HG03521 (cell line): Measurements from ENCODE around the gene C21orf91.
"Not testable (repeated sequence)": the region's sequence is repeated elsewhere in the genome, so short reads cannot be mapped to it uniquely, and the experiment has no call there.

ENCODE experiments used
- ATAC-seq: cut with Tn5 transposase; IDR thresholded peaks from one replicate; pipeline ENCODE4 v1.9.1; 2021; ENCODE audit warnings: mild to moderate bottlenecking, moderate library complexity; ENCODE audit not compliant: unreplicated experiment

Gene C21orf91

DNA sequence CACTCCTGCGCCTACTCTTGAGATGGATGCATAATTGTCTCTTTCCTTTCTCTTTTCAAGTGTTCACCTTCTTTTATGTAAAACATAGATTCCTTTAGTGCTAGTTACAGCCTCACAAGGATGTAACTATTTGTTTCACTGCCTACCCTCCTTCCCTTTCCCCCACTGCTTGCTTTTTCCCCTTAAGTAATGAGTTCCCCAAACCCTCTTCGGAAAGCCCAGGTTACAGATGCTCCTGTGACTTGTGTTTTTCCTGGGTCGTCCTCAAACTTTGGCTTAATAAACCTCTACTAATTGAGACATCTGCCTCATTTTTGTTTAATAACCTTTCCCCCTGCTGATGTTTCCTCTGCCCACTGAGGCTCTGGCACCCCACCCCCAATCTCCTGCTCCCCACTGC is 39.2 kb downstream of the C21orf91 start:
- ATAC-seq, result no peak

DNA sequence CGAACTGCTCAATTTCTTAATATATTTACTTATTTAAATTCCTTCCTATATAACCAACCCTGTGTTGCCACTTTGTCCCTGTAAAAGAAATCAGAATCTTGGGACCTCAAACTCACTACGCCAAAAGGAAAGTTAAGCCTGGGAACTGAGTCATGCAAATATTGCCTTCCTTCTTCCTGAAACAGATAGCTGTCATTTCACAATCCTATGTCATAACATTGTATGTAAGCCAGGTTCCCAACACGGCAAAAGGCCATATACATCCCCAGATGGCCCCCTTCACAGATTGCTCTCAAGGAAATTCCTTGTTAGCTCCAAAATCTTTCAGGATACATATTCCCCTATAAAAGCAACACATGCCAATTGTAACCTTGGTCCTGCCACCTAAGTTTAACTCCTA is 39.7 kb downstream of the C21orf91 start:
- ATAC-seq, result no peak

DNA sequence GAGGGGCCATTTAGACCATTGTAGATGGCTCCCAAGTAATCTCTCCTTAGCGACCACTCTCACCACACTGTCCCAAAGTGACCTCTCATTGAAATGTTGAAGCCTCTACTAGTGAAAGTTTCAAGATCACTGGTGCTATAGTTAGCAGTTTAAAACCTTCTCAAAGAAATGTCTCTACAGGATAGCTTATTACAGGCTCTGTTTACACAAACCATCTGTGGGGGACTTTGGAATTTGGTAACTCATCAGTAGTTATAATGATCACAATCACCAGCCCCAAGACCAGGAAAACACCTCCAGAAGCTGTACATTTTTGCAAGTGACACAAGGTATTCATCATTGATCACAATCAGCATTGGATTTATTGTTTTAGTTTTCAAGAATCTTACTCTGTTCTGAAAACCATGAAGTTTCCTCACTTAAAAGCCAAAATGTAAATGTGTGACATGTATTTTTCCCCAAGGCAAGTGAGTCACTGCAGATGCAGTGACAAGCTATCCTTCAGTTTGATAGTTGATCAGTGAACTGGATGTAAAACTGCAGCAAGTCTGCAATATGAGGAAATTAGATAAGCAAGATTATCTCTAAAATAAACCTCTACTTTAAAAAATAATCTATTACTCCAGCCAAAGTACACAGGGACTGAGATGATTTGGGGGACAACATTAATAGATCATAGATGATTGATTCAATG is 41.9 kb downstream of the C21orf91 start:
- no peak for ATAC-seq

DNA sequence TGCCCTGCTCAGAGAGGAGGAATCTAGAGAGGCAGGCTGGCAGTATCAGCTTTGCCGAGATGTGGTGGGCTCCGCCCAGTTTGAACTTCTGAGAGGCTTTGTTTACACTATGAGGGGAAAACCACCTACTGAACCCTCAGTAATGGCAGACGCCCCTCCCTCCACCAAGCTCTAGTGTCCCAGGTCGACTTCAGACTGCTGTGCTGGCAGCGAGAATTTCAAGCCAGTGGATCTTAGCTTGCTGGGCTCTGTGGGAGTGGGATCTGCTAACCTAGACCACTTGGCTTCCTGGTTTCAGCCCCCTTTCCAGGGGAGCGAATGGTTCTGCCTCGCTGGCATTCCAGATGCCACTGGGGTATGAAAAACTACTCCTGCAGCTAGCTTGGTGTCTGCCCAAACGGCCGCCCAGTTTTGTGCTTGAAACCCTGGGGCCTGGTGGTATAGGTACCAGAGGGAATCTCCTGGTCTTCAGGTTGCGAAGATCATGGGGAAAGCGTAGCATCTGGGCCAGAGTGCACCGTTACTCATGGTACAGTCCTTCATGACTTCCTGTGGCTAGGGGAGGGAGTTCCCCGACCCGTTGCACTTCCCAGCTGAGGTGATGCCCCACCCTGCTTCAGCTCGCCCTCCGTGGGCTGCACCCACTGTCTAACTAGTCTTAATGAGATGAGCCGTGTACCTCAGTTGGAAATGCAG is 43.6 kb downstream of the C21orf91 start:
- ATAC-seq, result peak; percentile 53

DNA sequence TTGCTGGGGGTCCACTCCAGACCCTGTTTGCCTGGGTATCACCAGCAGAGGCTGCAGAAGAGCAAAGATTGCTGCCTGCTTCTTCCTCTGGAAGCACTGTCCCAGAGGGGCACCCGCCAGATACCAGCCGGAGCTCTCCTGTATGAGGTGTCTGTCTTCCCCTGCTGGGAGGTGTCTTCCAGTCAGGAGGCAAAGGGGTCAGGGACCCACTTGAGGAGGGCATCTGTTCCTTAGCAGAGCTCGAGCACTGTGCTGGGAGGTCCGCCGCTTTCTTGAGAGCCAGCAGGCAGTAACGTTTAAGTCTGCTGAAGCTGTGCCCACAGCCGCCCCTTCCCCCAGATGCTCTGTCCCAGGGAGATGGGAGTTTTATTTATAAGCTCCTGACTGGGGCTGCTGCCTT is 44.1 kb downstream of the C21orf91 start:
- ATAC-seq, result not testable (repeated sequence)

DNA sequence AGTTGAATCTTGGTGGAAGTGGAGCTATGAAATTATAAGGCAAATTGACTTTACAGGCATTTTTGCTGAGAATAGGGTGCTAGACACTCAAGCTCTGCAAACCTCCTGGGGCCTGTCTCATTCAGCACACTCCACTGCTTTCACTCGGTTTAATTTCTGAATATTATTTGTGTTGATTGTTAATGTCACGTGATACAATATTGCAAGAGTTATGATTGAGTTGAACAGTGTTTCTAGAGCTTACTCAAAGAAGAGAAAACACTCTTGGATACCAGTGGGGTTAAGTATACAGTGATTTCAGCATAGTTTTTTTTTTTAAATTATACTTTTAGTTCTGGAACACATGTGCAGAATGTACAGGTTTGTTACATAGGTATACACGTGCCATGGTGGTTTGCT is 49.7 kb downstream of the C21orf91 start:
- ATAC-seq, result no peak

DNA sequence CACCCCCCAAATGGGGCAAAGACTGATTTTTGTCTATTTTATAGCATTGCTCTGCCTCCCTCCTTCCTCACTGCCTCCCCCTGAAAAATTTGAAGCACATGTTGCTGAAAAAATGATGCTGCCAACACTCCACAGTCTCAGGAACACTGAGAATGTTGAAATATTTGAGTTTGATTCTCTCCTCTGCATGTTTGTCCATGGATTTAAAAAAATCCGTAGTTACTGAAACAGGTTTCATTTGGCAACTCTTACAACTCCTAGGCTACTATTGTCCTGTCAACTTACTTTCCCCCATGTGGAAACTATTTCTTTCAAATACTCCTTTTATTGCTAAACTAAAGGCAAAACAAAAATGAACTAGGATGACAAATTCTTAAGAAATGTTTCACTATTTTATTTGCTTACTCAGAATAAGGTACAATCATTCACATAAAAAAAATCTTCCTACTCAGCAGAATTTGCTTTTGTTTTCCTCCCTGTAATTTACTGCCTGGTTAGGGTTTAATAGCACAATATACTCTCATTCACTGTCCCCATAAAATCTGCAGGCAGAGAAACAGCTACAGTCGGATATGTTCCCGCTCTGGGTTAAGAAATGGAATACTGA is 50.2 kb downstream of the C21orf91 start:
- no peak for ATAC-seq

DNA sequence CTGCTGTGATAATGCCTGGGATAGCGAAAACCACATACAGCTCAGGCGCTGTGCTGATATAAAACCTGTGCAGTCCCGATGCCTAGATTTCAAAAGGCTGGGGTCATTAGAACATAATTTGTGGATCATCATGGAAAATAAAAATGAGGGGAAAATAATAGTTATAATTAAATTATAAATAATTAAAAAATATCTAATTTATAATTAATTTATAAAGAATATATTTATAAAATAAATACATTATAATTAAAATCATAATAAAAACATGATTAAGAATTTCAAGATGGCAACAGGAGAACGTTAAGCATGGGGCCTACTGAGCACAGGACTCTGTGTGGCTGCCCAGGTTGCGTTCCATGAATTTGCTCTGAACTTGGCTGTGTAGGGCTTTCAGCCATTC is 53.9 kb downstream of the C21orf91 start:
- ATAC-seq, result no peak

DNA sequence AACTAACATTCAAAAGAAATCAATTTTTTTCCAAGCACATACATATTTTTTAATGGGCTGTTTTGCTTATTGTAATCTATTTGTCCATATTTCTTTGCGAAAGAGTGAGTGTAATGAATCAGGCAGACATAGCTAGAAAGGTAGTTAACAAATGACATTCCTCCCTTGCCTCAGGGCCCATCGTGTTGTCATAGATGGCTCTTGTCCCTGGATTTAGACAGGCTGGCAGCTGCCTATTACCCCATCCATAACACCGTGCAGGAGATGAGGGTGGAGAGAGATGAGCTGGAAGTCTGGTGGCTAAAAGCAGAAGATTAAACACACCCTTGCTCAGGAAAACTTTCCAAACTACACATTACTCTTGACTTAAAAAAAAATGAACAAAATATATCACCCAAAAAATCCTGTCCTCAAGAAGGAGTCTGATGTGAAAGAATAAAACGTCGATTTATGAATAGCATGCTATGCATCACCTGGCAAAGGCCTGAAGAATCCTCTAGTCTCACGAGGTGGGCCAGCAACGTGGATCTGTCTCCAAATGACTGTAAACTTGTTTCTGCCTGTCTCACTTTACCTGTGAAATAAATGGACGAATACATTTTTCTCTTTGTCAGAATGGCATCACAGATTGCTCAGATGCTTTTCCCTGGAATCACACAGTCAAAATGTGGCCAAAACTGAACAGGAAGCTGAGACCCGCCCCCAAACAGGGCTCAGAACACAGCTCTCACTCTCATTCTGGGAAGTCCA is 55.7 kb downstream of the C21orf91 start:
- no peak for ATAC-seq

DNA sequence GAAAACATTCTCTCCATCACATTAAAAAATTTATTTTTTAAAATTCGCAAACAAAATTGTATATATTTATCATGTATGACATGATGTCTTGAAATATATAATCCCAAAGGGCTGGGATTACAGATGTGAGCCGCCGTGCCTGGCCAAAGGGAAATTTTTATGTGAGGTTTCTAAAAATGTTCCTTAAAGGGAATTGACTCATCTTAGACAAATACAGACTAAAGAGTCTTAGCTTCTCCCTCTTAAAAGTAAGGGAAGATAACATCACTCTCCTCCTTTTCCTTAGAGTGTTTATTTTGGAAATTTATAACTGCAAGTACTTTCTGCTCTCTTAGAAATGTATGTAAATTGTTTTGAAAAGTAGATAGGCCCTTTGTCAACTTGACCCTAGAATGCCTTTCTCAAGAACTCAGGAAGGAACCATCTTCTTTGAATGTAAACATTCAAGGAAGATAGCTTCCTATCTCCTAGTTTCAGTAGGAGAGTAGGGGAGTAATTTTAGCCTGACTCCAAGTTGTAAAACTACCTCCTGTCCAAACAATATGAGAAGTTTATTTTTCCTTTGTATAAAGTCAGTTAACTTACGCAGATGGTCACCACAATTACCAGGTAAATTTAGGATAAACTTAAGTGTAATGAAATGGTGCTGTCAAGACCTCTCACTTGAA is 59.5 kb downstream of the C21orf91 start:
- no peak for ATAC-seq

DNA sequence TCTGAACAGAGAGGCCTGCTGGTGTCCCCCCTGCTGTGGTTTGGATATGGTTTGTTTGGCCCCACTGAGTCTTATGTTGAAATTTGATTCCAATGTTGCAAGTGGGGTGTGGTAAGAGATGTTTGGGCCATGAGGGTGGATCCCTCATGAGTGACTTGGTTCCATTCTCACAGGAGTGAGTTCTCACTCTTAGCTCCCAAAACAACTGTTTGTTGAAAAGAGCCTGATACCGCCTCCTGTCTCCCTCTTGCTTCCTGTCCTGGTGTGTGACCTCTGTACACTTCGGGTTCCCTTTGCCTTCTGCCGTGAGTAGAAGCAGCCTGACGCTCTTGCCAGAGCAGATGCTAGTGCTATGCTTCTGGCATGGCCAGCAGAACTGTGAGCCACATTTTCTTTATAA is 60.5 kb downstream of the C21orf91 start:
- no peak for ATAC-seq

DNA sequence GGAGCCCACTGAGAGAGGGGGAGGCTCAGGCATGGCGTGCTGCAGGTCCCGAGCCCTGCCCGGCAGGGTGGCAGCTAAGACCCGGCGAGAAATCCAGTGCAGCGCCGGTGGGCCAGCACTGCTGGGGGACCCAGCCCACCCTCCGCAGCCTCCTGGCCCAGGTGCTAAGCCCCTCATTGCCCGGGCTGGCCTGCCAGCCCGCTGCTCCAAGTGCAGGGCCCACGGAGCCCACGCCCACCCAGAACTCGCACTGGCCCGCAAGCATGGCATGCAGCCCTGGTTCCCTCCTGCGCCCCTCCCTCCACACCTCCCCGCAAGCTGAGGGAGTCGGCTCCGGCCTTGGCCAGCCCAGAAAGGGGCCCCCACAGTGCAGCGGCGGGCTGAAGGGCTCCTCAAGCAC is 61.5 kb downstream of the C21orf91 start:
- ATAC-seq, result no peak

DNA sequence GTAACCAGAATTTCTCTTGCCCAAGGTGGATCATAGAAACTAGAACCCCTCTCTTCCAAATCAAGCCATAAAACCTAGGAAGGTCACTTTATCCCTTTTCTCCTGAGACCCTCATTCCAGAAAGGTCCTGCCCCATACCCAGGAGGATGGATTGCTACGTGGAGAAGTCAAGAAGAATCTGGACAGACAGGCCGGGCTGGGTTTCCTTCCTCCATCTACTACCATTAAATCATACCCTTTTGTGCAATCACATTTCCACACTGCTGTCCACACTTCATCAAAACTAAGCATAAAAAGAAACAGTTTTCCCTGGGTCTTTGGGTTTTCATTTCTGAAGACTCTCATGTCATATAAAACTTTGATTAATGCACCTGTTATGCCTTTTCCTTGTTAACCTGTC is 65.4 kb downstream of the C21orf91 start:
- ATAC-seq, result no peak

DNA sequence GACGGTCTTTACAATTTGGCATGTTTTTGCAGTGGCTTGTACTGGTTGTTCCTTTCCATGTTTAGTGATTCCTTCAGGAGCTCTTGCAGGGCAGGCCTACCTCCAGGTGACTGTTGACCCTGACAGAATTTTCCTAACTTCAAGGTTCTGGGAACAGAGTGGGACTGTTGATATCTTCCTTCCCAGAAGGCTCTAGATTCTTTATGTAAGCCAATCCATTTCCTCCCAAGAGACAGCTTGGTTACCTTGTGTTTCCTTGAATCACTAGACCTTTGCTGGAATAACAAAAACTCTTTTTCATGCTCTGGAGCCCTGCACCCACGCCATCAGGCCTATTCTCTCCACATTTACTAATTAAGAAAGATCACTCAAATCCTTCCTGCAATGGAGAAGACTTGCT is 67.0 kb downstream of the C21orf91 start:
- no peak for ATAC-seq

DNA sequence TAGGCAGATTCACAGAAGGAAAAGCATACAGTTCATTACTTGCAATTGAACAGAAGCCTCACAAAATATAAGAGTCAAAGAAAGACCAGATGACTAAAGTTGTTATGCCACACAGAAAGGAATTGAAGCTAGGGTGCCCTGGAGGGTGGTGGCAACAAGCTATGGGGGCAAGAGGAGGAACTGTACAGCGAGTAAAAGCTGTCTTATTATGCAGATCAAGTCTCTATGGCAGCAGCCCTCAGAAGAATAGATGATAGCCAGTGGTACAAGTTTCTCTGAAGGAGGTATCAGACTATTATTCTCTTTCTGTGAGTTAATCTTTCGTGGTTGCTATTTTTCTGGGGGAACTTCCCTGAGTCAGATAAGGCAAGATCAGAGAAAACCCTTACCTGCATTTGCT is 72.2 kb downstream of the C21orf91 start:
- no peak for ATAC-seq

DNA sequence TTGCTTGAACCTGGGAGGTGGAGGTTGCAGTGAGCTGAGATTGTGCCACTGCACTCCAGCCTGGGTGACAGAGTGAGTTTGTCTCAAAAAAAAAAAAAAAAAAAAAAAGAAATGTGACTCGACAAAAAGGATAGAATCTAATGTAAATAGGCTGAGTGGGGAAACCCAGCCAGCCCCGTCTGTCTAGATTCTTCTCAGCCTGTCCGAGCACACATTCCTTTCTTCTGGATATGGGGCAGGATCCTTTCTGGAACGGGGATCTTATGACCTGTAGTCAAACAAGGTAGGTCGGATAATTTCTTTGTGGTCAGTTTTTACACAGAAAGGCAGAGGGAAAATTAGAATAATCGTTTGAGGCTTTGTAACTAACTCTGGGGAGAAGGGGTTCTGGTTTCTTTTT is 74.1 kb downstream of the C21orf91 start:
- no peak for ATAC-seq

DNA sequence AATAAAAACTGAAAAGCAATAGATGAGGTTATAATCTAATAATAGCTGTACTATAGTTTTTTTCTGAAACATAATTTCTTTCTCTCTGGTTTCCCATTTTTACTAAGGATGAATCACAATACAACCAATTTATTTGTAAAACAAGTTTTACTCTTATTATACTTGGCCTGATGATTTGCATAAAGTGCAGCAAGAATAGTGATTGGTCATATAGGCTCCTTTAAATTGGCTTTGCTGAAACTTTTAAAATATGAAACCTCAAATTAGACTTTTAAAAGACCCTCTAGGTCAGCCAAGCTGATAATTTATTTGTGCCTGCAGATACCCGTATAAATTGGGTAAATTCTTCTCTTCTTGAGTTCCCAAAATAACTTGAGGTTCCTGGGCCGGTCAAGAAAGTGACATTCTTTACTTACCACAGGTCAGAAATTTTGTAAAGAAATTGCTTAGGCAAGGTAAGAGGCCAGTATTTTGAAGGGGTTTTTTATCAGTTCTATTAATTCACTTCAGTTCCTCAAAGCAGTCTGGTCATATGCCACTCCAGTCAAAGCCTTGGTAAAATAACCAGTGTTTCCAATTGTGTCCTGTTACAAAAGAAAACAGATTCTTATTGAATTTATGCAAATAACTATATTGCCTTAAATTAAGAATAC is 76.1 kb downstream of the C21orf91 start:
- no peak for ATAC-seq

DNA sequence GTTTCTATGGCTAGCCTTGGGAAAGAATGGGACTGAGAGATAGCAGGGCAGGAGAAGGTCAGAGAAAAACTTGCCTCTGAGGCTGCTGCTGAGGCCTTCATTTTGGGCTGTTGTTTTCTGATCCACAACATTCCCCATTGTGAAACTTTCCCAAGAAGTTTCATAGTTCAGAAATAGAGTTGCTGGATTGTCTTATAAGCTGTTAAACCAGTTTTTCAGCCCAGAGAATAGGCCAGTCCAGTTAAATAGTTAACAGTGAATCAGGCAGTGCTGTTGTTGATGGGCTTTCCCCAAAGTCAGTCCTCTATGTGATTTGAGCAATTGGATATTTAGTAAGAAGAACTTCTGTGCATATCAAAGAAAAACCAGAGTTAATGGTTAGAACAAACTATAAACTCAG is 77.0 kb downstream of the C21orf91 start:
- ATAC-seq, result no peak
